SW 1271 (cell line): Measurements from ENCODE around the gene RMI1.
"Not testable (repeated sequence)": the region's sequence is repeated elsewhere in the genome, so short reads cannot be mapped to it uniquely, and the experiment has no call there.

Experiments used
- DNase-seq, 2 experiments: peaks; one replicate each; lab custom pipeline; 2025; lab: John Stamatoyannopoulos, UW

RMI1 gene

DNA sequence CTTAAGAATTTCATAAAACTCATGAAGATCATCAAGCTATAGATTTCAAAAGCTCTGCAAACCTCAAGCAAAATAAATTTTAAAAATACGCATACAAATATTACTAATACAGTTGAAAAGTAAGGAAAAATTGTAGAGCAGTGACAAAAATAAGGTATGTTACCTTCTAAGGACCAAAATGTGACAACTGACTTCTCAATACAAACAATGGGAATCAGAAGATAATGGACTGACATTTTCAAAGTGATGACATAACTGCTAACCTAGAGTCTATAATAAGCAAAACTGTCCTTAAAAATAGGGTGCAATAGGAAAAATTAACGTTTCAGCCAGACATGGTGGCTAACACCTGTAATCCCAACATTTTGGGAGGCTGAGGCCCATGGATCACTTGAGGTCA, 27.1 kb downstream of the RMI1 start:
- DNase-seq: no peak

DNA sequence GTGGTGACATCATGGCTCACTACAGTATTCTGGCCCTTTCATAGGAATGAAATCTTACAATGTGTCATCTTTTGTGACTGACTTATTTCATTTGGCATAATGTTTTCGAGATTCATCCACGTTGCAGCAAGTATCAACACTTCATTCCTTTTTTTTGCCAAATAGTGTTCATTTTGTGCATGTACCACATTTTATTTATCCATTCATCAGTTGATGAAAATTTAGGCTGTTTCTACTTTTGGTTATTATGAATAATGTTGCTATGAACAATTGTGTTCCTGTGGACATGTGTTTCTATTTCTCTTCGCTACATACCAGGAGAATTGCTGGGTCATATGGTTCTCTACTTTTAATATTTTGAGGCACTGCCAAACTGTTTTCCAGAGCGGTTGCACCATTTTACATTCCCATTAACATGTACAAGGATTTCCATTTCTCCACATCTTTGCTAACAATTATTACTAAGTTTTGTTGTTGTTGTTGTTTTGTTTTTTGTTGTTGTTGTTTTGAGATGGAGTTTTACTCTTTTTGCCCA, 43.5 kb downstream of the RMI1 start:
- no peak for DNase-seq

DNA sequence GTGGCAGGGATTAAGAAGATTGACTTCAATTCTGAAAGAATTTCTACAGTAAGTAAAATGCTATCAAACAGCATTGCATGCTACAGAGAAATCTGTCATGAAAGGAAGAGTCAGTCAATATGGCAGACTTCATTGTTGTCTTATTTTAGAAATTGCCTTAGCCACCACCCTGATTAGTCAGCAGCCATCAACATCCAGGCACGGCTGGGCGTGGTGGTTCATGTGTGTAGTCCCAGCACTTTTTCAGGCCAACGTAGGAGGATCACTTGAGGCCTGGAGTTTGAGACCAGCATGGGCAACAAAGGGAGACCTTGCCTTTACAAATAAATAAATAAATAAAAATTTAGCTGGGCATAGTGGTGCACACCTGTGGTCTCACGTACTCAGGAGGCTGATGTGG, 46.6 kb downstream of the RMI1 start:
- DNase-seq: no peak

DNA sequence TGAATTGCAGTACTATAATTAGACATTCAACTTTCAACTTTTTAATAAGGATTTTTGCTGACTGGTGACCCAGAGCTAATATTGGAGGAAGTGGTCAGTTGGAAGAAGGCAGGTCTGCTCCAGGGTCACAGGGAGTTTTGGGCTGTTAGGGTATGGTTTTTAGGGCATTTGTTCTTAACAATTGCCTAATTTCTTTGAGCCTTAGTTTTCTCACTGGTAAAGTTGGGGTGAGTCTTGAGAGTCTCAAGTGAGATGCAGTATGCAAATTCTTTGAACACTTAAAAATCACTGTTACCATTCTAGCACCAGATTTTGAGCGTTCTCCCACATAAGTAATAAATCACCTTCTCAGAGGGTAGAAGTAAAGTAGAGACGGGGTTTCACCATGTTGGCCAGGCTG, 50.9 kb downstream of the RMI1 start:
- DNase-seq: no peak

DNA sequence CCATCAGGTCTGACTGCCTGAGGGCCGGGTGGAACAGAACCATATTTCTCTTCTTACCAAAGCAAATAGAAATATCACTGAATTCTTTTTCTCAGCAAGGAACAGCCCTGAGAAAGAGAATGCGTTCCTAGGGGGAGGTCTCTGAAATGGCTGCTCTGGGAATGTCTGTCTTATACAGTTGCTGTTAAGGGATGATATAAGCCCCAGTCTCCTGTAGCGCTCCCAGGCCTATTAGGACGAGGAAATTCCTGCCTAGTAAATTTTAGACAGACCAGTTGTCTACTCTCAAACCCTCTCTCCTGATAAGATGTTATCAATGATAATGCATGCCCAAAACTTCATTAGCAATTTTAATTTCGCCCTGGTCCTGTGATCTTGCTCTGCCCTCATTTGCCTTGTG, 61.3 kb downstream of the RMI1 start:
- not testable (repeated sequence) for DNase-seq

DNA sequence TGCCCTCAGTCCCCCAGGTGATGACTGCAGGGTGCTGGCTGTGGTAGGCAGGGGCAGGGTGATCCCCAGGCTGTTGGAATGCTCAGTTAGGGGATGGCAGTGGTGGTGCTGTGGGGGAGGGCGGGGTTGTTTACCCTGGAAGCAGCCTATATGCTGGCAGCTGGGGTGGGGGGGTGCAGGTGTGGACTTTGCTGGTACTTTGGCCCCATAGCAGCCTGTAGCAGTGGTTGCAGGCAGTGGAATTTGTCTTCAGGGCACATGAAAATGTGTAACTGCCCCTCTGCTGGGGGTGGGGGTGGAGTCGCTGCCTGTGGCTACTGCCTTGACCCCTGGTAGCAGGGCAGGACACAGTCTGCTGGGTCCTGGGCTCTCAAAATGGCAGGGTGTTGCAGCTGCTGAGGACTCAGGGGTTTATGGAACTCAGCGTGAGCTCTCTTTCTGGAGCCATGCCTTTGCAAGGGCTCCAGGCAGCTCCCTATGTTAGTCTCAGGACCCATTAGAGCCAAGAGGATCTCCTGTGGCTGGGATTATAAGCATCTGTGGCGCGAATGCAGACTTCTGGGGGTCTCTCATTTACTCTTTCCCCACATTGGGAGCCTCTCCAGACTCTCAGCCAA, 65.0 kb downstream of the RMI1 start:
- no peak for DNase-seq
